HepG2 (cell line): ENCODE measurements around the gene DHRS1.

Experiments
- NONO ChIP-seq, 2 experiments: fragments of 450-650 bp in 1 of 2; sonication (generic) in 1 of 2; formaldehyde crosslinking in 1 of 2; IDR thresholded peaks in 1 of 2; conservative IDR thresholded peaks in 1 of 2; 2 replicates each; pipeline versions ENCODE4 v1.6.1 to v1.8.0; 2017 to 2022; ENCODE audit warnings: mild to moderate bottlenecking in 1 of 2, missing genetic modification reagents in 1 of 2, moderate library complexity in 1 of 2
- SRF ChIP-seq: IDR thresholded peaks from 2 replicates; pipeline ENCODE4 v1.6.1; 2011; ENCODE audit warnings: mild to moderate bottlenecking, low read depth, low read length, moderate library complexity
- TAF1 ChIP-seq: sonication (generic); formaldehyde crosslinking; IDR thresholded peaks from 2 replicates; pipeline ENCODE4 v1.4.0; 2020; ENCODE audit warnings: missing genetic modification reagents
- ZNF33A ChIP-seq: sonication (generic); formaldehyde crosslinking; IDR thresholded peaks from 2 replicates; pipeline ENCODE4 v1.5.1; 2020; ENCODE audit warnings: missing genetic modification reagents, mild to moderate bottlenecking, moderate library complexity, borderline replicate concordance
- ZNF343 ChIP-seq: sonication (generic); formaldehyde crosslinking; IDR thresholded peaks from 2 replicates; pipeline ENCODE4 v1.4.0; 2020; ENCODE audit warnings: mild to moderate bottlenecking, missing genetic modification reagents
- TF ChIP-seq, protein P1 (sequence below): sonication (generic); formaldehyde crosslinking; IDR thresholded peaks from 2 replicates; pipeline ENCODE4 v1.5.1; 2020; ENCODE audit warnings: missing genetic modification reagents, mild to moderate bottlenecking, borderline replicate concordance
- TF ChIP-seq, protein P2 (sequence below): sonication (generic); formaldehyde crosslinking; IDR thresholded peaks from 2 replicates; pipeline ENCODE4 v1.4.0; 2020; ENCODE audit warnings: missing genetic modification reagents, borderline replicate concordance
- TF ChIP-seq, protein P3 (sequence below): sonication (generic); formaldehyde crosslinking; conservative IDR thresholded peaks from 2 replicates; pipeline ENCODE4 v1.8.0; 2022; ENCODE audit warnings: missing genetic modification reagents

DNA sequence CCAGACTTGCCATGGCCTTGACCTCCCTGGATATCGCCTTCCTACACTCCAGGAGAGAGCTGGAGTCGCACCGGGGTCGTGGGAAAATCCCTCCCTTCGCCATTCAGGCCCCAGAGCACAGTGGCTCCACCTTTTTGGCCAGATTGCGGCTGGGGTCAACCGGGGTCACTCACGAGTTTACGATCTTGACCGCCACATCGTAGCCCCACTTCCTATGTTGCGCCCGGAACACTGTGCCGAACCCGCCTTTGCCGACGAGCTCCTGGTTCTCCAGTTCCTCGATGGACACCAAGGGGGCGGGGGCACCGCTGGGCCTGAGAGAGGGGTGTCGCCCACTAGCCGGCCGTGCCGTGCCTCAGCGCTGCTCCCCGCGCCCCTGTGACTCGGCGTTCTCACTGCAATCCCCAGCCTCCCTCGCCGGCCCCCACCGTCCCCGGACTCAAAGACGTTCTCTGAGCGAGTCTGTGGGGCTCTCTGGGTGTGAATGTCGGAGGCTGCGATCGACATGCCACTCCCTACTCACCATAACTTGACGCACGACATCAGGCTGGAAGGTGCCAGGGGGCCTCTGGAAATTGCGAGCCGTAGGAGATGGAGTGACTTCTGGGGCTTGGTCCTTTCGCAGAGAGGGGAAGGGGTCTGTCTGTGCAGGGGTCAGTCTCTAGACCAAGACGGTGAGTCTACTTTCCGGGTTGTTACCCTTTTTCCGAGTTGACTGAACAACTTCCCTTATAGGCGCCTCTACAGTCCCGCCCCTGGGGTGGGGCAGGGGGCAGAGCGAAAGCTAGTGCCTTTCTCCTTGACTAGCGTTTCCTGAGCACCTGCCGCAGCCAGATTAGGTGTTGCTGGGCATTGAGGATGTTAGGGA, 39.9 kb upstream of the DHRS1 start, which contains the start of gene RIPK3:
- TF ChIP-seq, protein P1, sequence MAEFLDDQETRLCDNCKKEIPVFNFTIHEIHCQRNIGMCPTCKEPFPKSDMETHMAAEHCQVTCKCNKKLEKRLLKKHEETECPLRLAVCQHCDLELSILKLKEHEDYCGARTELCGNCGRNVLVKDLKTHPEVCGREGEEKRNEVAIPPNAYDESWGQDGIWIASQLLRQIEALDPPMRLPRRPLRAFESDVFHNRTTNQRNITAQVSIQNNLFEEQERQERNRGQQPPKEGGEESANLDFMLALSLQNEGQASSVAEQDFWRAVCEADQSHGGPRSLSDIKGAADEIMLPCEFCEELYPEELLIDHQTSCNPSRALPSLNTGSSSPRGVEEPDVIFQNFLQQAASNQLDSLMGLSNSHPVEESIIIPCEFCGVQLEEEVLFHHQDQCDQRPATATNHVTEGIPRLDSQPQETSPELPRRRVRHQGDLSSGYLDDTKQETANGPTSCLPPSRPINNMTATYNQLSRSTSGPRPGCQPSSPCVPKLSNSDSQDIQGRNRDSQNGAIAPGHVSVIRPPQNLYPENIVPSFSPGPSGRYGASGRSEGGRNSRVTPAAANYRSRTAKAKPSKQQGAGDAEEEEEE (CRISPR knock-in tag) = no peak
- TF ChIP-seq ZNF343 (CRISPR knock-in tag) = no peak
- TF ChIP-seq NONO (IDR thresholded peaks at IDR 0.05) = no peak
- TF ChIP-seq NONO (CRISPR knock-in tag; conservative IDR thresholded peaks at IDR 0.05) = no peak
- no peak for TF ChIP-seq TAF1
- TF ChIP-seq, protein P2, sequence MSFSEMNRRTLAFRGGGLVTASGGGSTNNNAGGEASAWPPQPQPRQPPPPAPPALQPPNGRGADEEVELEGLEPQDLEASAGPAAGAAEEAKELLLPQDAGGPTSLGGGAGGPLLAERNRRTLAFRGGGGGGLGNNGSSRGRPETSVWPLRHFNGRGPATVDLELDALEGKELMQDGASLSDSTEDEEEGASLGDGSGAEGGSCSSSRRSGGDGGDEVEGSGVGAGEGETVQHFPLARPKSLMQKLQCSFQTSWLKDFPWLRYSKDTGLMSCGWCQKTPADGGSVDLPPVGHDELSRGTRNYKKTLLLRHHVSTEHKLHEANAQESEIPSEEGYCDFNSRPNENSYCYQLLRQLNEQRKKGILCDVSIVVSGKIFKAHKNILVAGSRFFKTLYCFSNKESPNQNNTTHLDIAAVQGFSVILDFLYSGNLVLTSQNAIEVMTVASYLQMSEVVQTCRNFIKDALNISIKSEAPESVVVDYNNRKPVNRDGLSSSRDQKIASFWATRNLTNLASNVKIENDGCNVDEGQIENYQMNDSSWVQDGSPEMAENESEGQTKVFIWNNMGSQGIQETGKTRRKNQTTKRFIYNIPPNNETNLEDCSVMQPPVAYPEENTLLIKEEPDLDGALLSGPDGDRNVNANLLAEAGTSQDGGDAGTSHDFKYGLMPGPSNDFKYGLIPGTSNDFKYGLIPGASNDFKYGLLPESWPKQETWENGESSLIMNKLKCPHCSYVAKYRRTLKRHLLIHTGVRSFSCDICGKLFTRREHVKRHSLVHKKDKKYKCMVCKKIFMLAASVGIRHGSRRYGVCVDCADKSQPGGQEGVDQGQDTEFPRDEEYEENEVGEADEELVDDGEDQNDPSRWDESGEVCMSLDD = no peak
- no peak for TF ChIP-seq ZNF33A (CRISPR knock-in tag)
- TF ChIP-seq, protein P3, sequence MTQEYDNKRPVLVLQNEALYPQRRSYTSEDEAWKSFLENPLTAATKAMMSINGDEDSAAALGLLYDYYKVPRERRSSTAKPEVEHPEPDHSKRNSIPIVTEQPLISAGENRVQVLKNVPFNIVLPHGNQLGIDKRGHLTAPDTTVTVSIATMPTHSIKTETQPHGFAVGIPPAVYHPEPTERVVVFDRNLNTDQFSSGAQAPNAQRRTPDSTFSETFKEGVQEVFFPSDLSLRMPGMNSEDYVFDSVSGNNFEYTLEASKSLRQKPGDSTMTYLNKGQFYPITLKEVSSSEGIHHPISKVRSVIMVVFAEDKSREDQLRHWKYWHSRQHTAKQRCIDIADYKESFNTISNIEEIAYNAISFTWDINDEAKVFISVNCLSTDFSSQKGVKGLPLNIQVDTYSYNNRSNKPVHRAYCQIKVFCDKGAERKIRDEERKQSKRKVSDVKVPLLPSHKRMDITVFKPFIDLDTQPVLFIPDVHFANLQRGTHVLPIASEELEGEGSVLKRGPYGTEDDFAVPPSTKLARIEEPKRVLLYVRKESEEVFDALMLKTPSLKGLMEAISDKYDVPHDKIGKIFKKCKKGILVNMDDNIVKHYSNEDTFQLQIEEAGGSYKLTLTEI (CRISPR knock-in tag) = no peak
- no peak for TF ChIP-seq SRF
